Activated T-helper 17 cell treated with anti-CD3 and anti-CD28 coated beads, Interleukin-2, amount 50 U/mL, for 72 hours (primary cell): ENCODE data around the gene WNT7A. TPM values are rescaled to one million over a fixed set of nuclear protein-coding genes. Genes with fewer than 3 reads are reported as not detected.

Experiments
- ATAC-seq: fragments of 150-1000 bp; cut with Tn5 transposase; replicated peaks from 2 replicates; pipeline ENCODE4 v1.10.0; 2021; ENCODE audit warnings: mild to moderate bottlenecking, moderate library complexity
- H3K27ac Mint-ChIP-seq: one replicate; pipeline ENCODE4 v1.8.0; 2022; ENCODE audit warnings: mixed read lengths
- H3K27me3 Mint-ChIP-seq: one replicate; pipeline ENCODE4 v1.8.0; 2022; ENCODE audit warnings: mixed read lengths
- H3K36me3 Mint-ChIP-seq: one replicate; pipeline ENCODE4 v1.8.0; 2022; ENCODE audit warnings: low read depth, mild to moderate bottlenecking, mixed read lengths
- H3K4me1 Mint-ChIP-seq: one replicate; pipeline ENCODE4 v1.8.0; 2022; ENCODE audit warnings: mixed read lengths
- H3K4me3 Mint-ChIP-seq: one replicate; pipeline ENCODE4 v1.8.0; 2022; ENCODE audit warnings: mild to moderate bottlenecking, mixed read lengths
- H3K9me3 Mint-ChIP-seq: one replicate; pipeline ENCODE4 v1.8.0; 2022; ENCODE audit warnings: mixed read lengths
- total RNA-seq, 2 donors: library from RNA; stranded (reverse); gene quantifications; one replicate each; pipeline ENCODE4 v1.2.3, GENCODE V29; 2022

The WNT7A gene
- total RNA-seq, 2 donors from 2014 or later = 0.11 to 0.29 TPM

DNA sequence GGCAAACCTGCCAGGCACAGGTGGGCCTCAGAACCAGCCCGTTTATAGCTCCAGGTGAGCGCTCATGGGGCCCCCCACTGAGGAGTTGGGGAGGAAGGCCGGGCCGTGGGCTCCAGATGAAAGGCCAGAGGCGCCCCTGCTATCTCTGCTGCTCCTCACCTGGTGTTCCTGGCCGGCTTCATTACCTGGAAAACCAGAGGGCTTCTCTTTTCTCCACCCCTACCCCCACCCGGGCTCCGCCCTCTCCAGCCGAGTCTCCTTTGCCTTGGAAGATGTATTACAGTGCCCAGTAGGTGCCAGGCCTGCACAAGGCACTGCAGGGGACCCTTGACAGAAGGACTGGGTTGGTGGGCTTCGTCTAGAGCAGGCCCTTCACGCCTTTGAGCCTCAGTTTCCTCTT lies 111.4 kb downstream of the WNT7A start:
- Mint-ChIP-seq H3K27me3 (peaks cover 9% of the 10 kb centered on the region), H3K36me3 (no peaks in the 10 kb centered on the region), H3K4me3 (no peak overlapping the region), H3K4me1 (peaks cover 2% of the 10 kb centered on the region), H3K9me3 (no peaks in the 10 kb centered on the region), H3K27ac (no peak overlapping the region)
- no peak for ATAC-seq

DNA sequence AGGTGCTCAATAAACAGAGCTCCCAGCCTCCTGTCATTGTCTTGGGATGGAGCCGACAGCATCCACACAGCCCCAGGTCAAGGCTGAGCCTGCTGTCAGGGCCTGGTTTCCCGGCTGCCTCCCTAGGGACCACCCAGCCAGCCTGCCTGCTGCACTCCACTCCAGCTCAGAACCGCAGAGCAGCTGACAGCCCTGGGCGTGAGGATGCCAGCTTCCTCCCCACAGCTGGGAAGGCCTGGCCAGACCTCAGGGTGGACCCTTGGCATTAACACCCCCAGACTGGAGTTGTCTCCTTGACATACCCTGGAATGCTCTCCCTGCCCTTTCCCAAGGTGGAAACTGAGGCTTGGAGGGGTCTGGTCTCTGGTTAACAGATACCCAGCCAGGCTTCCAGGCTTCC lies 112.0 kb downstream of the WNT7A start:
- Mint-ChIP-seq H3K27ac (no peak overlapping the region), H3K4me3 (no peak overlapping the region), H3K27me3 (peaks cover 7% of the 10 kb centered on the region), H3K4me1 (no peaks in the 10 kb centered on the region), H3K9me3 (no peaks in the 10 kb centered on the region), H3K36me3 (no peaks in the 10 kb centered on the region)
- ATAC-seq = no peak

DNA sequence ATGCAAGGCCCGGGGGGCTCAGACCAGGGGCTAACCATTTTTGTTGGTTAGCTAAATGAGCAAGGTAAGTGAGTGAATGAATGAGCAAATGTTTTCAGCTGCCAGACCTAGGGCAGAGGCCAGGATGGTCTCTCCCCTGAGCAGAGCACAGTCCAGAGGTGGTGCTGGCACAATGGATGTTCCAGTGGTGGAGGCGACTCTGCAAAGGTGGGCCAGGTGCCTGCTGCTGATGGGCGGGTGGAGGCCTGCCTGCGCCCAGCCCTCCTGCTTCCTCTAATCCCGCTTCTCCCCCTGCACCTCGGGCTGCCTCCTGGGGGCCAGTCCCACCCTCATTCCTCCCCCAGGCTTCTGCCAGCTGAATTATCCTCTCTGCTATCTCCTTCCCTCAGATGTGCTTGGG lies 112.8 kb downstream of the WNT7A start:
- Mint-ChIP-seq H3K27ac (no peak overlapping the region), H3K4me3 (no peak overlapping the region), H3K36me3 (no peaks in the 10 kb centered on the region), H3K4me1 (no peaks in the 10 kb centered on the region), H3K9me3 (no peaks in the 10 kb centered on the region), H3K27me3 (peaks cover 7% of the 10 kb centered on the region)
- no peak for ATAC-seq

Other genes with a start within 250 kb of the WNT7A start
- 10 to 100 TPM; 11.6 to 27.6 TPM for gene CHCHD4, start 244.8 kb upstream of the WNT7A start, total RNA-seq
- 10 to 100 TPM; 42.1 to 44.5 TPM for gene TMEM43, start 245.0 kb upstream of the WNT7A start, total RNA-seq